AG09309 (cell line): Measurements from ENCODE around the gene NME8.

Experiments used
- DNase-seq: peaks from one replicate; pipeline ENCODE4 v3.0.0-alpha.2; 2010; ENCODE audit warnings: low read depth
- H3K4me3 ChIP-seq: 2 replicates; pipeline ENCODE4 v1.5.1; 2011; ENCODE audit warnings: mild to moderate bottlenecking, low read depth, low read length, moderate library complexity; ENCODE audit not compliant: control insufficient read depth
- CTCF ChIP-seq: IDR thresholded peaks from 2 replicates; pipeline ENCODE4 v1.5.1; 2011; ENCODE audit warnings: mild to moderate bottlenecking, low read depth, low read length, inconsistent platforms; ENCODE audit not compliant: insufficient read depth, control insufficient read depth; ENCODE audit errors: missing control alignments

NME8 gene

GRCh38 chr7:37944737-37945054 is 96.3 kb downstream of the NME8 start:
- TF ChIP-seq CTCF: no peak

GRCh38 chr7:37945336-37945735 is 96.9 kb downstream of the NME8 start:
- no peak for TF ChIP-seq CTCF
- DNase-seq: no peak
- no peak overlapping the region for H3K4me3 ChIP-seq

More at GRCh38 chr7:37944737-37945054, 96.3 kb downstream of the NME8 start:
- no peak overlapping the region for H3K4me3 ChIP-seq
- DNase-seq: no peak

GRCh38 chr7:37947138-37947940 is 98.9 kb downstream of the NME8 start:
- no peak overlapping the region for H3K4me3 ChIP-seq
- DNase-seq: no peak
- TF ChIP-seq CTCF: no peak

- TF ChIP-seq CTCF: no peak
- H3K4me3 ChIP-seq: no peak overlapping the region
- no peak for DNase-seq
These were observed 99.5 kb downstream of the NME8 start for GRCh38 chr7:37947941-37948210.
